Measurements from ENCODE around the gene KRTAP5-3. TPM values are rescaled to one million over a fixed set of nuclear protein-coding genes. Genes with fewer than 3 reads are reported as not detected.
"Not testable (repeated sequence)": the region's sequence is repeated elsewhere in the genome, so short reads cannot be mapped to it uniquely, and the experiment has no call there.

The KRTAP5-3 gene
- total RNA-seq, 1 donor from 2014 or later = not detected

- DNase-seq (ENCODE audit: extremely low read depth, low read depth, low spot score) = not testable (repeated sequence)
These were observed 23.4 kb downstream of the KRTAP5-3 start, which contains the start of gene KRTAP5-1 for GRCh38 chr11:1584661-1585370. Gene KRTAP5-1, minus strand, starts transcription at chr11:1585283. Its CDS starts 34 bp downstream, at chr11:1585249.

- DNase-seq (ENCODE audit: extremely low read depth, low read depth, low spot score) = not testable (repeated sequence)
These were observed 25.4 kb downstream of the KRTAP5-3 start for GRCh38 chr11:1582909-1583308.

- DNase-seq (ENCODE audit: extremely low read depth, low read depth, low spot score) = no peak
These were observed 26.3 kb downstream of the KRTAP5-3 start for GRCh38 chr11:1581976-1582375.

- no peak for DNase-seq (ENCODE audit: extremely low read depth, low read depth, low spot score)
These were observed 31.4 kb downstream of the KRTAP5-3 start for GRCh38 chr11:1576825-1577224.

DNA sequence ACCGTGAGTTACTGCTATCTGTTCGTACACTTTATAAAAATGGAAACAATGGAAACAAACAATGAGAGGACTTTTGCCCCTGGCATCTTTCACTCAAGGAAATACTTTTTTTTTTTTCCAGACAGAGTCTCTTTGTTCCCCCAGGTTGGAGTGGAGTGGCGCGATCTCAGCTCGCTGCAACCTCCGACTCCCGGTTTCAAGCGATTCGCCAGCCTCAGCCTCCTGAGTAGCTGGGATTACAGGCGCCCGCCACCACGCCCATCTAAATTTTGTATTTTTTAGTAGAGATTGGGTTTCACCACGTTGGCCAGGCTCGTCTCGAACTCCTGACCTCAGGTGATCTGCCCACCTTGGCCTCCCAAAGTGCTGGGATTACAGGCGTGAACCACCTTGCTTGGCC is 32.5 kb downstream of the KRTAP5-3 start:
- DNase-seq (ENCODE audit: extremely low read depth, low read depth, low spot score) = not testable (repeated sequence)

DNA sequence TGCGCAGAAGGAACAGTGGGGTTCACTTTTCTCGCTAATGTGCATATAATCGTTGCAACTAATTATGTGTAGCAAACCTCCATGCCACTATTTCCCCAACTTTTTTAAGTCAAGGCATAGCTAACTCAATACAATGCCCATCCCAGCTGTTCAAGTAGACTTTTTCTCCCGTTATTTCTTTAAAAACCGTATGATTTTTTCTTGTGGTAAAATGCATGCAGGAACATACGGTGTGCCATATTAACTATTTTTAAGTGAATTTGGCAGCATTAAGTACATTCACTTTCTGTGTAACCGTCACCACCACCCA is 33.4 kb downstream of the KRTAP5-3 start:
- DNase-seq (ENCODE audit: extremely low read depth, low read depth, low spot score) = no peak

DNA sequence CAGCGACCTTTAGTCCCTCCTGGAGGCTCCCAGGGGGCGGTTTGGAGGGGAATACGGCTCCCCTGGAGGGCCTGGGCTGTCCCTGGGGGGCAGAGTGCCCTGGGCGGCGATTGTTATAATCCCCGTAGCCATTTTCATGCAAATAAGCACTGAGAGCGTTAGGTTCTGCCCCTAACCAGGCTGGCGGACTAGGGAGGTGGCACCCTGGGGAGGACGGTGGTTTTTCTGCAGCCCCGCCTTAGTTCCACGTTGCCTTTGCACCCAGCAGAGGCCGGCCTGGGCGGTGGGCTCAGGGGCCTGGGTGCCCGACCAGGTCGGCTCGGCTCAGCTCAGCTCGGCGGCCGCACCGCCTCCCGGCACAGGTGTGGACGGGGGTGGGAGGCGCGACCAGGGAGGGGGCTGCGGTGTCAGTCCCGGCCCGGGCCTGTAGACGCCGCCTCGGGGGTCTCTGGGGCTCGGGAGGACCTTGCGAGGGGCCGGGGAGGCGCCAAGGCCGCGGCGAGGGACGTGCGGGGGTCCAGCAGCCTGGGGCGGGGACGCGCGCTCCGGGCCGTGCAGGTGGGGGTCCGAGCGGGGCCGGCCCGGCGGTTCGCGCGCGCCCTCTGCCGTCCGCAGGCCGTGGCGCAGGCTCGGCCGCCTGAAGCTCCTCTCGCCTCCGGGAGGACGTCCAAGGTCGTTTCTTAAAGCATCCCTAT is 33.9 kb downstream of the KRTAP5-3 start:
- DNase-seq (ENCODE audit: extremely low read depth, low read depth, low spot score) = no peak

DNA sequence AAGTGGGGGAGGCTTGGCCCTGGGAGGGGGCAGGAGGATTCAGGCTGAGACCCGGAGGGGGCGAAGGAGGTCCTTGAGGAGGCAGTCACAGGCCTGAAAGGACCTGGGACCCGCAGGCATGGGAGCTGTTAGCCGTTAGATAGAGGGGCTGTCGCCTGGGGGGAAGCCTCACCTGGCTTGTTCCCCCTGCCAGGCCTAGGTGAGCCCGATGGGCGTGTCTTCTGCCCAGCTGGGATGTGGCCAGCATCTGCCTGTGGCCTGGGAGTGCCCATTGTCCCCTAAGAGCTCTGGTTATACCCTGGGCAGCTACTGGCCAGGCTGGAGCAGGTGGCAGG is 34.4 kb downstream of the KRTAP5-3 start:
- no peak for DNase-seq (ENCODE audit: extremely low read depth, low read depth, low spot score)

DNA sequence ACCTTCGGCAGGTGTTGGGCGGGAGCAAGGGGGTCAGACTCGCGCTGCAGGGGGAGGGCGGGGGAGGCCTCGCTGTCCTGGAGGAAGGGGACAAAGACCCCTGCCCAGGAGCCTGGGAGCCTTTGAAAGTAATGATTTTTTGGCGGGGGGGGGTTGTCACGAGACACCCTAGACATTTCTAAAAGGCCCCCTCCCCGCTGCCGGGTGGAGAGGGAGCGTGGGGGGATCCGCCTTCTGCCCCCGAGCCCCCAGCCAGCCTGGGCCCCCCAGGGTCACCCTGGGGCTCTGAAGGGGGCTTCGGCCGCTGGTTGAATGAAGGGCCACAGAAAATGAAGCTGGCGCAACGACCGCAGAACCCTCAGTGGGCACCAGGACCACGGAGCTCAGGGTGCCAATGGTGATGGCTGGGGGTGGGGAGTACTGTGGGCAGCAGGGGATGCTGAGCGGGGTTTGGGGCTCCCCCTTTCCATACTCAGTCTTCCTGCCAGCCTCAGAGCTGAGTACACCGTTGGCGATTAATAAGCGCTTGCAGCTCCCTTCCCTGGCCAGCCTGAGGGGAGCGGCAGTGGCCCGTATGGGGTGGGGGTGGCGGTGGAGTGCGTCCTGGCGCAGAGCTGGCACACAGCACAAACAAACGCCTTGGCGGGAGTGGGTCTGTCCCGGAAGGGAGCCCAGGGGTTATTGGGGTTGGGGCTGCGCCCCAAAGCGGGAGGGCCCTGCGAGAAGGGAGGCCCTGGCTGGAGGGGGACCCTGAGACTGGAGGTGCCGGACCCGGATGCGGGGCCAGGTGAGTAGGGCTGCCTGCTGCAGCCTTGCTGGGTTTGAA is 35.0 kb downstream of the KRTAP5-3 start:
- no peak for DNase-seq (ENCODE audit: extremely low read depth, low read depth, low spot score)

DNA sequence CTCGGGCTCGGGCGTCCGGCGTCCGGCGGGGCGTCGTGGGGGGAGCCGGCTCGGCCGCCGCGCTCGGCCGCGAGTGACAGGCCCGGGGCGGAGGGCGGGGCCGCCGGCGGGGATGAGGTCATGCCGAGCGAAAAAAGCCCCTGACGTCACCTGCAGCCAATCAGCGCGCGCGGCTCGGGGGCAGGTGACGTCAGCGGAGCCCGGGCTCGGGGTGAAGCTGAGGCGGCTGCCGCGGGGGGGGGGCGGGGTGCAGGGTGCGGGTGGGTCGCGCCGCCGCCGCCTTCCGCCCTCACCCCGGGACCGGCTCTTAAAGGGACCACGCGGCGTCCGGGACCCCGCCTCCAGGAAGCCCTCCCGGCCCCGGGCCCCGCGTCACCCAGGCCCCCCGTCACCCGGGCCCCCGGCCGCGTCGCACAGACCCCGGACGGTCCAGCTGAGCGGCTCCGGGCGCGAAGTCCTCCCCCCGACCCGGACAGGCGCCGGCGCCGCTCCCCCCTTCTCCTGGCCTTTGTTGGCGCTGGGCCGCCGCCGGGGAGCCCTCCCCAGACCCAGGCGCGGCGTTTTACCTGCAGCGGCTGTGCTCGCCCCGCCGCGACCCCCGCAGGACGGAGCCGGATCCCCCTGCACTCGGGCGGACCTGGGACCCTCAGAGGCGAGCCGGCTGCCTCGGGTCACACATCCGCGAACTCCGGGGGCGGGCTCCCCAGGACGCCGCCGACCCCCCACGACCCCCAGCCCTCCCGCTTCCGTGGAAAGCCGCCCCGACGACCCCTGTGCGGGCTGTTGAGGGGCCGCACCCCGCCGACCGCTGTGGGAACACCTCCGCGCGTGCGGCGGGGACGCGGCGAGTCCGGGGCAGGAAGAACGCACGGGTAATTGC is 35.8 kb downstream of the KRTAP5-3 start, which contains the start of gene DUSP8:
DUSP8 (minus strand) TSS at position 75 of the 880 bp plus-strand sequence. CDS start 6,445 bp downstream, outside the sequence.
- DNase-seq (ENCODE audit: extremely low read depth, low read depth, low spot score) = no peak

- DNase-seq (ENCODE audit: extremely low read depth, low read depth, low spot score) = no peak
These were observed 36.5 kb downstream of the KRTAP5-3 start for GRCh38 chr11:1571760-1572196.

DNA sequence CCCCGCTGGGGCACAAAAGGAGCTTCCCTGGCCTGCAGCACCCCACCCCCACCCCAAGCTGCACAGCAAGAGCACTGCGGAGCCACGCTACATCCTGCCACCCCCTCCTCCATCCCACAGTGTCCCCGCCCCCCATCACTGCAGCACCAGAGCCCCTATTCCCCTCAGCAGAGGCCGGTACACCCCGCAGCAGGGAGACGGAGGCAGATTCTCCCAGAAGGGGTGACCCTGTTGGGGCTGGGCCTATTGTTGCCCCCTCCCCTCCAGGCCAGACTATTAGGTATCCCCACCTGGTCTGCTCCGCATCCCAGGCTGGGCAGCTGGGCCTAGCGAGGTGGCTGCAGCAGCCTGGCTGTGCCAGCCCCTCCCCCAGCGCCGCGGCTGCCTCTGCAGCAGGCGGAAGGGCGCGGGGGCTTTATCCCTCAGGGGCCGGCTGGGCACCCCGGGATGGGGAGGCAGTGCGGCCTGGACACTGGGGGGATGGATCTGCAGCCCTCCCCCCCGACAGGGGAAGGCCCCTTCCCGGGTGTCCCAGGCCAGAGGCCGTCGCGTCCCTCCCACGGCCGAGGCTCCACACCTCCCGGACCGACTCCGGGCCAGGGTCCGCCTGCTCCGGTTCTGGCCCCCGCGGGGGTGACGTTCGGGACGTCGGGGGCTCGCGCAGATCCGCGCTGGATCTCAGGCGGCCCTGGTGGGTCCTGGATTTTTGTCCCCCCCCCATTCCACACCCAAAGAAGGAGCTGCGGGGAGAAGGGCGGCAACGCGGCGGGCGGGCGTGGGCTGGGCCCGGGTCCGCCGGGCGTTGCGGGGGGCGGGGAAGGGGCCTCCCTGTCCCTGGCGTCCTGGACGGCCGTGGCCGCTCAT is 37.1 kb downstream of the KRTAP5-3 start:
- no peak for DNase-seq (ENCODE audit: extremely low read depth, low read depth, low spot score)

DNA sequence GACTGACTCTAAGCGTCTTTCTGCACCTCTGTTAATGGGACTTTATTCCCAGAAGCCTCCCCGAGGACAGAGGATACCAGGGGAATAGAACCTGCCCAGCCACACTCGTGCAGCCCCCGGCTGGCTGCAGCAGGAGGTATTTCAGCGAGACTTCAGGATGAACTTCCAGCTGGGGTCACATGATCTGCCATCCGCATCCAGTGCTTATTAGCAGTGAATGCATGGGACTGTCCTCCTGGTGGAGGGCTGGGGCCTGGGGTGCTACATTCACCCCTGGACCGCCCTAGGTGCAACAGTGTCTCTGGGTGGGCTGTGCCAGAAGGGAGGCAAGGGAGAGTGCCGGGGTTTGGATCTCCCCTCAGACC is 37.8 kb downstream of the KRTAP5-3 start:
- DNase-seq (ENCODE audit: extremely low read depth, low read depth, low spot score) = no peak

- no peak for DNase-seq (ENCODE audit: extremely low read depth, low read depth, low spot score)
These were observed 38.2 kb downstream of the KRTAP5-3 start for GRCh38 chr11:1570001-1570453.

DNA sequence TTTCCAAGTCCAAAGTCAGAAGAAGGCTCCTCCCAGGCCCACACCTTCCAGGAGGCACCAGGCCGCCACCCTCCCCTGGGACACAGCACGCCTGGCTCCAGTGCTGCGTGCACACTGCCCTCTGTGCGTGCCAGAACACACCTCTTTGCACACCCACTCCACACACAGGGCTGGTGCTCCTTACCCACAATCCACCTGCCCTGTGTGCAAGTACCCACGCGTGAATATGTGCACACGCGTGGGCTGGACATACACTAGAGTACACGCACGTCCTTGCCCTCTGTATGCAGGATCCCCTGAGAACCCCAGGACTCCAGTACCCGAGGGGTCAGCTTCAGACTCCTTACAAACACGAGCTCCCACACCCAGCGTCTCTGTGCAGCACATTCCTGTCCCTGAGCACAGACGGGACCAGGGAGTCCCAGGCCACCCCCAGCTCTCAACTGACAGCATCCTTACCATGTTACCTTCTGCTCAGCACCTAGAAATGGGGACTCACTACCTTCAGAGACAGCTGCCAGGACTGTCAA is 38.9 kb downstream of the KRTAP5-3 start:
- no peak for DNase-seq (ENCODE audit: extremely low read depth, low read depth, low spot score)

DNA sequence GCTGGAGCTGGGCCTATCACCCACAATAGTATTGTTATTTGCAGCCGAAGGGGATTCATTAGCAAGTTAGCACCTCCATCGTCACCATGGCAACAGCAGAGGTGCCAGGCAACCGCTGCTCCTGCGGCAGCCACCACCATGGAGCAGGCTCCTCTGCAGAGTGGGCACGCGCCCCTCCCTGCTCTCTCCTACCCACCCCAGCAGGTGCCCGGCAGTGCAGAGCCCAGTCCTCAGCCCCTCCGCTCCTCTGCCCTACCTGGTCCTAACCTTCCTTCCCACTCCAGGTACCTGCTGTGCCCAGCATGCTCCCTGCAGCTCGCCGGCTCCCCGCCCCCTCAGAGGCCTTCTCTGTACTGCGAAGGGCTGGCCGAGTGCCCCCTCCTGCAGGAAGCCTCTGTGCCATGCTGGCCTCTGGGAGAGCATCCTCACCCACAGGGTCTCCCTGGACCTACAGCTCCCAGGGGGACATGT is 39.8 kb downstream of the KRTAP5-3 start:
- DNase-seq (ENCODE audit: extremely low read depth, low read depth, low spot score) = no peak

GRCh38 chr11:1567721-1568100 is 40.6 kb downstream of the KRTAP5-3 start:
- no peak for DNase-seq (ENCODE audit: extremely low read depth, low read depth, low spot score)

GRCh38 chr11:1567052-1567720 is 41.1 kb downstream of the KRTAP5-3 start:
- DNase-seq (ENCODE audit: extremely low read depth, low read depth, low spot score) = no peak
